ENCODE data around the gene MACROD2. TPM values are rescaled to one million over a fixed set of nuclear protein-coding genes. Genes with fewer than 3 reads are reported as not detected.
"Not testable (repeated sequence)": the region's sequence is repeated elsewhere in the genome, so short reads cannot be mapped to it uniquely, and the experiment has no call there.

Gene MACROD2
- total RNA-seq, 2 donors from 2014 or later: 8.3 to 21.8 TPM

DNA sequence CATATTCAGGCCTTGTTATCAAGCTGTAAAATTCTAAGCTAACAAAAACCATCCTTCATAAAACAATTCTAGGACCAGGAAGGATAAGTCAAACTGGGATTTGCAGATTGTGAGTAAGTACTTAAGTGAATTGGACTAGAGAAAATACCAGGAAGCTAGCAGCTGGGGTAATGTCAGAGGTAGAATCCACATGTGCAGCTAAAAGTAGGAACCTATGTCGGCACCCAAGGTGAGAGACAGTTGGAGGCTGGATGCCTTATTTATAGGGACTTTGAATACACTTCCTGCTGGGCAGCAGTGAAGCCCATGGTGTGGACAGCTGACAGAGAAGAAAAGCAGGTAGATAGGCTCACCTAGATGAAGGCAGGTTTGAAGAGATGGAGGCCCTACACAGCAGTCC lies 214.8 kb downstream of the MACROD2 start:
- ATAC-seq: no peak
- WGBS, 2 donors: 81 to 94% methylated on average over 1 of the region's 1 CpG
- Histone ChIP-seq H3K36me3 (replicated peaks in 1 of 2; ENCODE audit: insufficient read depth in 1 of 2, low read depth in 2 of 2) (no peaks in the 10 kb centered on the region), H3K4me1 (no peaks in the 10 kb centered on the region), H3K4me3 (no peak overlapping the region), H3K27me3 (no peaks in the 10 kb centered on the region), H3K27ac (no peak overlapping the region), H3K9me3 (no peaks in the 10 kb centered on the region)
- intact Hi-C loops (cut with DNase I): no loop called here
- TF ChIP-seq, protein P1, sequence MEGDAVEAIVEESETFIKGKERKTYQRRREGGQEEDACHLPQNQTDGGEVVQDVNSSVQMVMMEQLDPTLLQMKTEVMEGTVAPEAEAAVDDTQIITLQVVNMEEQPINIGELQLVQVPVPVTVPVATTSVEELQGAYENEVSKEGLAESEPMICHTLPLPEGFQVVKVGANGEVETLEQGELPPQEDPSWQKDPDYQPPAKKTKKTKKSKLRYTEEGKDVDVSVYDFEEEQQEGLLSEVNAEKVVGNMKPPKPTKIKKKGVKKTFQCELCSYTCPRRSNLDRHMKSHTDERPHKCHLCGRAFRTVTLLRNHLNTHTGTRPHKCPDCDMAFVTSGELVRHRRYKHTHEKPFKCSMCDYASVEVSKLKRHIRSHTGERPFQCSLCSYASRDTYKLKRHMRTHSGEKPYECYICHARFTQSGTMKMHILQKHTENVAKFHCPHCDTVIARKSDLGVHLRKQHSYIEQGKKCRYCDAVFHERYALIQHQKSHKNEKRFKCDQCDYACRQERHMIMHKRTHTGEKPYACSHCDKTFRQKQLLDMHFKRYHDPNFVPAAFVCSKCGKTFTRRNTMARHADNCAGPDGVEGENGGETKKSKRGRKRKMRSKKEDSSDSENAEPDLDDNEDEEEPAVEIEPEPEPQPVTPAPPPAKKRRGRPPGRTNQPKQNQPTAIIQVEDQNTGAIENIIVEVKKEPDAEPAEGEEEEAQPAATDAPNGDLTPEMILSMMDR (IDR thresholded peaks at IDR 0.05): no peak
- no peak for TF ChIP-seq POLR2A (IDR thresholded peaks at IDR 0.05)
- no peak for DNase-seq

- ATAC-seq: no peak
These were observed 218.7 kb downstream of the MACROD2 start for GRCh38 chr20:14214046-14214445.

DNA sequence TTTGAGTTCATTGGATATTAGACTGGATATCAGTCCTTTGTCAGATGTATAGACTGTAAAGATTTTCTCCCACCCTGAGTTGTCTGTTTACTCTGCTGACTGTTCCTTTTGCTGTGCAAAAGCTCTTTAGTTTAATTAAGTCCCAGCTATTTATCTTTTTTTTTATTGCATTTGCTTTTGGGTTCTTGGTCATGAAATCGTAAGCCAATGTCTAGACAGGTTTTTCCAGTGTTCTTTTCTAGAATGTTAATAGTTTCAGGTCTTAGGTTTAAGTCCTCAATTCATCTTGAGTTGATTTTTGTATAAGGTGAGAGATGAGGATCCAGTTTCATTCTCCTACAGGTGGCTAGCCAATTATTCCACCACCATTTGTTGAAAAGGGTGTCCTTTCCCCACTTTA lies 220.6 kb downstream of the MACROD2 start:
- H3K9me3 ChIP-seq; H3K27me3 ChIP-seq; H3K4me1 ChIP-seq; H3K36me3 ChIP-seq (replicated peaks in 1 of 2; ENCODE audit: insufficient read depth in 1 of 2, low read depth in 2 of 2); ATAC-seq; H3K4me3 ChIP-seq; H3K27ac ChIP-seq; DNase-seq; intact Hi-C loops (cut with DNase I): not testable (repeated sequence)
- 69 to 73% methylated on average over 1 of the region's 1 CpG for WGBS, 2 donors

More at GRCh38 chr20:14214046-14214445, 218.7 kb downstream of the MACROD2 start:
- no peaks in the 10 kb centered on the region for H3K36me3 ChIP-seq (replicated peaks in 1 of 2; ENCODE audit: insufficient read depth in 1 of 2, low read depth in 2 of 2)
- H3K4me3 ChIP-seq: no peak overlapping the region
- 70 to 71% methylated on average over 1 of the region's 1 CpG for WGBS, 2 donors
- no peak for DNase-seq
- no peak overlapping the region for H3K27ac ChIP-seq
- no peaks in the 10 kb centered on the region for H3K9me3 ChIP-seq
- no peaks in the 10 kb centered on the region for H3K27me3 ChIP-seq
- TF ChIP-seq, protein P1 (IDR thresholded peaks at IDR 0.05): no peak
- TF ChIP-seq POLR2A (IDR thresholded peaks at IDR 0.05): no peak
- no peaks in the 10 kb centered on the region for H3K4me1 ChIP-seq
- intact Hi-C loops (cut with DNase I): no loop called here

DNA sequence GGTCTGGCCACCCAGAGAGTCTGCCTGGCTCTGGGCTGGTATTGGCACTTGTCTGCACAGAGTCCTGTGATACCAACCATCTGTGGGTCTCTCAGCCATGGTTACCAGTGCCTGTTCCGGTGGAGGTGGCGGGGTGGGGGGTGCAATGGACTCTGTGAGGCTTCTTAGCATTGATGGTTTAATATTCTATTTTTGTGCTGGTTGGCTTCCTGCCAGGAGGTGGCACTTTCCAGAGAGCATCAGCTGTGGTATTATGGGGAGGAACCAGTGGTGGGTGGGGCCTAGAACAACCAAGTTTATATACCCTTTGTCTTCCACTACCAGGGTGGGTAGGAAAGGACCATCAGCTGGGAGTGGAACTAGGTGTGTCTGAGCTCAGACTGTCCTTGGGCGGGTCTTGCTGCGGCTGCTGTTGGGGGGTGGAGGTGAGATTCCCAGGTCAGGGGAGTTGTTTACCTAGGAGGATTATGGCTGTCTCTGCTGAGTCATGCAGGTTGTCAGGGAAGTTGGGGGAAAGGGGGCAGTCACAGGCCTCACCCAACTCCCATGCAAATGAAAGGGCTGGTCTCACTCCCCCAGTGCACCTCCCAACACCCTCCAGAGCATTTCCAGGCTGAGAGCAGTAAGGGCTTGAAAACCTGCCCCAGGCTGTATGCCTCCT lies 224.6 kb downstream of the MACROD2 start:
- DNase-seq (no peak), ATAC-seq (no peak)
- Histone ChIP-seq H3K36me3 (replicated peaks in 1 of 2; ENCODE audit: insufficient read depth in 1 of 2, low read depth in 2 of 2) (no peaks in the 10 kb centered on the region), H3K9me3 (no peaks in the 10 kb centered on the region), H3K4me1 (no peaks in the 10 kb centered on the region), H3K27me3 (no peaks in the 10 kb centered on the region), H3K4me3 (no peak overlapping the region), H3K27ac (no peak overlapping the region)
- 91 to 96% methylated on average over 4 of the region's 4 CpGs for WGBS, 2 donors
- no peak for TF ChIP-seq POLR2A (IDR thresholded peaks at IDR 0.05)
- TF ChIP-seq, protein P1 (IDR thresholded peaks at IDR 0.05): no peak
- intact Hi-C loops (cut with DNase I): no loop called here

DNA sequence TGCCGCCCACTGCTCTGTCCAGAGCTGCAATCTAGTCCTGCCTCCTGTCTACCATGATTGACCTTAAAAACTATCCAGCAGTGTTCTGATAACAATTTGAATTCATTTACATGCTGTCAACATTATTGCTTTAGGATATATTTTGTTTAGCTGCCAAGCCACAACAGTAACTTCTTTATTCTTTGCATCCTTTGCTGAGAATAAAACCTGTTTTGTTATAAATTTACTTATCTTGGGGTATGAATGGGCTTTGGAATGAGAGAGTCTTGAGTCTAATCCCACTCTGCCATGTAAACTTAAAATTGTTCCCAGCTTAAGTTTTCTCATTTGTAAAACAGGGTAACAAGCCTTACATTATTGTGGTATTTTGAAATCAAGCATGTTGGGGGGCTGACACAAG lies 225.7 kb downstream of the MACROD2 start:
- TF ChIP-seq, protein P1 (IDR thresholded peaks at IDR 0.05): no peak
- TF ChIP-seq POLR2A (IDR thresholded peaks at IDR 0.05): no peak
- ATAC-seq (no peak), DNase-seq (no peak)
- H3K27me3 ChIP-seq: no peaks in the 10 kb centered on the region
- H3K9me3 ChIP-seq: no peaks in the 10 kb centered on the region
- intact Hi-C loops (cut with DNase I): no loop called here
- no peak overlapping the region for H3K4me3 ChIP-seq
- 94 to 100% methylated on average over 1 of the region's 1 CpG for WGBS, 2 donors
- H3K27ac ChIP-seq: no peak overlapping the region
- peaks cover 4% of the 10 kb centered on the region for H3K4me1 ChIP-seq
- no peaks in the 10 kb centered on the region for H3K36me3 ChIP-seq (replicated peaks in 1 of 2; ENCODE audit: insufficient read depth in 1 of 2, low read depth in 2 of 2)

Data from body of pancreas (tissue), 4 donors.